Sigmoid colon (tissue), 7 donors: ENCODE data around the gene ATG12. TPM values are rescaled to one million over a fixed set of nuclear protein-coding genes. Genes with fewer than 3 reads are reported as not detected.

Experiments
- DNase-seq: peaks from one replicate; pipeline ENCODE4 v3.0.0-alpha.2; 2019
- H3K27ac ChIP-seq, 4 donors: fragments of 200-600 bp; sonication (generic); one replicate each; pipeline ENCODE4 v1.5.1; 2016 to 2019; ENCODE audit warnings: mild to moderate bottlenecking in 1 of 4
- H3K27me3 ChIP-seq, 3 donors: fragments of 200-600 bp; sonication (generic); one replicate each; pipeline ENCODE4 v1.5.1; 2019; ENCODE audit warnings: mild to moderate bottlenecking in 1 of 3
- H3K36me3 ChIP-seq, 4 donors: fragments of 200-600 bp; sonication (generic); one replicate each; pipeline ENCODE4 v1.5.1; 2016 to 2019
- H3K4me1 ChIP-seq, 4 donors: fragments of 200-600 bp; sonication (generic); one replicate each; pipeline ENCODE4 v1.5.1; 2017 to 2019
- H3K4me3 ChIP-seq, 4 donors: fragments of 200-600 bp; sonication (generic); one replicate each; pipeline ENCODE4 v1.5.1; 2017 to 2019; ENCODE audit warnings: mild to moderate bottlenecking in 2 of 4, moderate library complexity in 1 of 4
- H3K9me3 ChIP-seq, 4 donors: fragments of 200-600 bp in 3 of 4; sonication (generic) in 3 of 4; one replicate each; pipeline versions ENCODE4 v1.5.1 to v1.6.1; 2013 to 2019
- EP300 ChIP-seq, 4 donors: sonication (generic); formaldehyde crosslinking; IDR thresholded peaks; one replicate each; pipeline ENCODE4 v1.6.1; 2017; ENCODE audit warnings: antibody characterized with exemption in 4 of 4
- POLR2A ChIP-seq, 2 donors: fragments of 450-650 bp; IDR thresholded peaks; one replicate each; pipeline ENCODE4 v1.6.1; 2016; ENCODE audit warnings: antibody characterized with exemption in 2 of 2, mild to moderate bottlenecking in 2 of 2, moderate library complexity in 2 of 2
- POLR2AphosphoS5 ChIP-seq, 4 donors: sonication (generic); formaldehyde crosslinking; IDR thresholded peaks; one replicate each; pipeline ENCODE4 v1.6.1; 2017; ENCODE audit warnings: antibody characterized with exemption in 4 of 4
- WGBS, 2 donors: extraction: QIAGEN DNeasy Blood & Tissue Kit; methylation state at CpG; one replicate each; pipeline ENCODE4 v1.1.7; 2013; 5-methylcytosine and 5-hydroxymethylcytosine counted together
- intact Hi-C: fragments of 100-400 bp; cut with DNase I; formaldehyde crosslinking; loops from one replicate; pipeline ENCODE4 v1.15.1; 2023
- polyA plus RNA-seq, 3 donors: library from polyadenylated mRNA; stranded (reverse); fragments of 200-250 nt; gene quantifications; one replicate each; pipeline ENCODE4 v1.2.3, GENCODE V29; 2013
- total RNA-seq, 4 donors: library from RNA; depleted of rRNA; stranded (reverse); fragments of >200 nt; gene quantifications; one replicate each; pipeline ENCODE4 v1.1.0, GENCODE V29; 2016
- TF ChIP-seq, protein P1 (sequence below), 4 experiments: fragments of 450-650 bp in 3 of 4; fragments of 200-600 bp in 1 of 4; IDR thresholded peaks; one replicate each; pipeline ENCODE4 v1.5.1; 2016 to 2019; ENCODE audit warnings: antibody characterized with exemption in 4 of 4, mild to moderate bottlenecking in 3 of 4, moderate library complexity in 2 of 4
- donor health status: healthy with polysubstance abuse.
- donor health status: Bipolar disorder and iron deficiency.
- donor health status: healthy.

The ATG12 gene
- total and polyA plus RNA-seq, 7 donors: 29.5 to 82.5 (median 46.0) TPM

DNA sequence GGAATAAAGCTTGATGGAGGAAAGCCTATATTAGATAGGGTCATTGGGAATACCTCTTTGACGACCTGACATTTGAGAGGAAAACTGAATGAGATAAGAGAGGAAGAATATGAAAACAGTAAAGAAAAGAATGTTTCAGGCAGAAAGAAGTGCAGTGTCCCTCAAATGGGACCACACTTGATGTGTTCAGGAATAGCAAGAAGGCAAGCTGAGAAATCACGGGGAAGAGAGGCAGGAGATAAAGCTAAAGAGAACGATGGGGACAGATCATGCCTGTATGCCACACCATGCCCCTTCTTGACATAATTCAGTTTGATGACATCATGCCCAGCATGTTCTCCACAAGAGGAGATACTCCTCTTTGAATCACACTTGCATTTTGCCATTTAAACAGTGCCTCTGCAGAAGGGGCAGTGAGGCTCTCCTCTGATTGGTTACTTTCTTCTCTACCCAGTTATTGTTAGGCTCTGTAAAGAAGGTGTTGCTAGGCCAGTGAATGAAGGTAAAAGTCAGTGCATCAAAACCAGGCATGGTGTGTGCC is 8.0 kb upstream of the ATG12 start:
- intact Hi-C loops: loop anchor here (10.0 kb wide), 1 partner anchor 555 kb away; the partner anchor contains the start of gene CCDC112
- Histone ChIP-seq H3K9me3 (no peaks in the 10 kb centered on the region), H3K4me1 (peaks cover 0 to 39% (median 27%) of the 10 kb centered on the region in 4 donors), H3K27ac (no peak overlapping the region), H3K36me3 (no peaks in the 10 kb centered on the region), H3K27me3 (no peaks in the 10 kb centered on the region), H3K4me3 (no peak overlapping the region)
- no peak for DNase-seq
- TF ChIP-seq POLR2A (IDR thresholded peaks at IDR 0.05) (no peak), EP300 (IDR thresholded peaks at IDR 0.05) (no peak), POLR2AphosphoS5 (IDR thresholded peaks at IDR 0.05) (no peak)
- TF ChIP-seq, protein P1, sequence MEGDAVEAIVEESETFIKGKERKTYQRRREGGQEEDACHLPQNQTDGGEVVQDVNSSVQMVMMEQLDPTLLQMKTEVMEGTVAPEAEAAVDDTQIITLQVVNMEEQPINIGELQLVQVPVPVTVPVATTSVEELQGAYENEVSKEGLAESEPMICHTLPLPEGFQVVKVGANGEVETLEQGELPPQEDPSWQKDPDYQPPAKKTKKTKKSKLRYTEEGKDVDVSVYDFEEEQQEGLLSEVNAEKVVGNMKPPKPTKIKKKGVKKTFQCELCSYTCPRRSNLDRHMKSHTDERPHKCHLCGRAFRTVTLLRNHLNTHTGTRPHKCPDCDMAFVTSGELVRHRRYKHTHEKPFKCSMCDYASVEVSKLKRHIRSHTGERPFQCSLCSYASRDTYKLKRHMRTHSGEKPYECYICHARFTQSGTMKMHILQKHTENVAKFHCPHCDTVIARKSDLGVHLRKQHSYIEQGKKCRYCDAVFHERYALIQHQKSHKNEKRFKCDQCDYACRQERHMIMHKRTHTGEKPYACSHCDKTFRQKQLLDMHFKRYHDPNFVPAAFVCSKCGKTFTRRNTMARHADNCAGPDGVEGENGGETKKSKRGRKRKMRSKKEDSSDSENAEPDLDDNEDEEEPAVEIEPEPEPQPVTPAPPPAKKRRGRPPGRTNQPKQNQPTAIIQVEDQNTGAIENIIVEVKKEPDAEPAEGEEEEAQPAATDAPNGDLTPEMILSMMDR (IDR thresholded peaks at IDR 0.05): no peak
- WGBS, 2 donors: 95 to 96% methylated on average over 3 of the region's 3 CpGs

DNA sequence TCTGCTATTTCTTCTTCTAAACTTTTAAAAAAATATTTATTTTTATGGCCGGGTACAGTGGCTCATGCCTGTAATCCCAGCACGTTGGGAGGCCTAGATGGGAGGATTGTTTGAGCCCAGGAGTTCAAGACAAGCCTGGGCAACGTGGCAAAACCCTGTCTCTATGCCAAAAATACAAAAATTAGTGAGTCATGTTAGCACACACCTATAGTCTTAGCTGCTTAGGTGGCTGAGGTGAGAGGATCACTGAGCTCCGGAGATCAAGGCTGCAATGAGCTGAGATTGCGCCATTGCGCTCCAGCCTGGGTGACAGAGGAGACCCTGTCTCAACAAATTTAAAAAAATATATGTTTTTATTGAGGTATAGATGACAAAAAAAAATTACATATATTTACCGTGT is 5.9 kb upstream of the ATG12 start:
- no peak for TF ChIP-seq POLR2A (IDR thresholded peaks at IDR 0.05)
- TF ChIP-seq POLR2AphosphoS5 (IDR thresholded peaks at IDR 0.05): no peak
- TF ChIP-seq EP300 (IDR thresholded peaks at IDR 0.05): no peak
- TF ChIP-seq, protein P1 (IDR thresholded peaks at IDR 0.05): no peak
- no peak overlapping the region for H3K4me3 ChIP-seq
- 85 to 92% methylated on average over 7 of the region's 7 CpGs for WGBS, 2 donors
- H3K4me1 ChIP-seq: peaks cover 0 to 56% (median 39%) of the 10 kb centered on the region in 4 donors
- no peak for DNase-seq
- intact Hi-C loops: loop anchor here (10.0 kb wide), 1 partner anchor 552 kb away; the partner anchor contains the start of gene CCDC112
- H3K9me3 ChIP-seq: no peaks in the 10 kb centered on the region
- no peaks in the 10 kb centered on the region for H3K27me3 ChIP-seq
- H3K36me3 ChIP-seq: no peaks in the 10 kb centered on the region
- no peak overlapping the region for H3K27ac ChIP-seq

DNA sequence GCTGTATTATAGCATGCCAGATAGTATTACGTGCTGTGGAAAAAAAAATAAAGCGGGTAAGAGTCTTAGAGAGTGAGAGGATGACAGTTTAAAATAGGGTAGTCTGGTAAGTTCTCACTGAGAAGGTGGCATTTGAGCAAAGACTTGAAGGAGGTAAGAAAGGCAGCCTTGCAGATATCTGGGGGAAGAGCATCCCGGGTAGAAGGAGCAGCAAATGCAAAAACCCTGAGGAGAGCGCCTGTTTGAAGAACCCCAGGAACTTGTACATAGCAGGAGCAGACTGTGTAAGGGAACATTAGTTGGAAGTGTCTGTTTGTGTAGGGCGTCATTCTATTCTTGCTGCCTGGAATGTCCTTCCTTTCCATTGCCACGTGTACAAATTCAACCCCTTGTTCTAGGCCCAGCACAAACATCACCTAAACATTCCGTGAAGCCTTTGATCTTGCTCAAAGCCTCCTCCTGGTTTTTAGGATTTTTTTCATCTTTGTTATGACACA is 3.0 kb upstream of the ATG12 start:
- DNase-seq: no peak
- no peaks in the 10 kb centered on the region for H3K36me3 ChIP-seq
- no peaks in the 10 kb centered on the region for H3K27me3 ChIP-seq
- H3K4me1 ChIP-seq: peaks cover 0 to 44% (median 37%) of the 10 kb centered on the region in 4 donors
- H3K27ac ChIP-seq: peak overlapping the region; percentile 42 to 99 (median 60)
- WGBS, 2 donors: 88 to 89% methylated on average over 7 of the region's 7 CpGs
- no peak overlapping the region for H3K4me3 ChIP-seq
- intact Hi-C loops: loop anchor here (5.0 to 10.0 kb wide), 3 partner anchors 238 to 550 kb away; partner anchors contain the start of genes CCDC112 and FEM1C
- H3K9me3 ChIP-seq: no peaks in the 10 kb centered on the region
- TF ChIP-seq POLR2A (IDR thresholded peaks at IDR 0.05) (no peak), EP300 (IDR thresholded peaks at IDR 0.05) (no peak), POLR2AphosphoS5 (IDR thresholded peaks at IDR 0.05) (no peak)
- TF ChIP-seq, protein P1 (IDR thresholded peaks at IDR 0.05): no peak

DNA sequence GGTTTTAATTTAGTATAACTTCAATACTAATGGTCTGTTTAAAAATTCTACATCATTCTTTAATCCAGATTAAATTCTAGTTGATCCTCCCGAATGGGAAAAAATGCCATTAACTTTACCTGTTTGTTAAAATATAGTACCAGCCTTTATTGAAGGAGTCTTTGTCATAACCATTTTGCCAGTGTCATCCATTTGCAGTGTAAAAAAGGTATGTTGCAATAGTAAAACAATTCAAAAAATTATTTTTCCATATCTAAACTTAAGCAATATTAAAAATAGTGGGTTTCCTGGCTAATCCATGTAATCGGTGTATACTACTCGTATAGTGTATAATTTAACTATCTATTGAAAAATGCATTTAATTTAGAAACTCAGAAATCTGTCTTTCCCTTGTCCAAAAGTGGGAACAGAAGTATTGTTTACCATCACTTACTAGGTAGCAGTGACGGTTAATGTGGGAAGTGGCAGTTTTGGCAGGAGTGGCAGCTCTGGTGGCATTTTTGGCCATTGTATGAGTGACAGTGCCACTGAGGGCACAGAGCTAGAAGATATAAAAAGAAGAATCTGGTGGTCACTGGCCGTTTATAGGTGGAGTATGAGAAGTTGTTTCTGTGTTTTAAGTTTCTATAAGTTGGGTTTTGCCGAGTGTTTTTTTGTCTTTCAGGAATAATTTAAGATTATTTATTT is 2.2 kb upstream of the ATG12 start:
- Histone ChIP-seq H3K9me3 (no peaks in the 10 kb centered on the region), H3K4me1 (peaks cover 0 to 52% (median 44%) of the 10 kb centered on the region in 4 donors), H3K27me3 (no peaks in the 10 kb centered on the region), H3K27ac (peak overlapping the region in 3 of 4 donors; percentile 16 to 99 (median 64)), H3K4me3 (peak overlapping the region in 3 of 4 donors; percentile 87 to 98 (median 92)), H3K36me3 (no peaks in the 10 kb centered on the region)
- 84% methylated on average over 6 of the region's 6 CpGs for WGBS, 2 donors
- DNase-seq: no peak
- intact Hi-C loops: loop anchor here (5.0 to 10.0 kb wide), 3 partner anchors 239 to 549 kb away; partner anchors contain the start of genes CCDC112 and FEM1C
- TF ChIP-seq POLR2A (IDR thresholded peaks at IDR 0.05) (no peak), POLR2AphosphoS5 (IDR thresholded peaks at IDR 0.05) (no peak), EP300 (IDR thresholded peaks at IDR 0.05) (no peak)
- TF ChIP-seq, protein P1 (IDR thresholded peaks at IDR 0.05): no peak
